Measurements from ENCODE around the gene ZNF679.
A peak's percentile ranks its signal among the peaks of the same experiment; 100 is the strongest.
"Not testable (repeated sequence)": the region's sequence is repeated elsewhere in the genome, so short reads cannot be mapped to it uniquely, and the experiment has no call there.

The ZNF679 gene

GRCh38 chr7:64228174-64228573, at the start of gene ZNF679:
TSS of gene ZNF679 (plus strand) at chr7:64228474. CDS start at chr7:64249118, 20,644 bp downstream.
- DNase-seq (ENCODE audit: low spot score) = not testable (repeated sequence)

- DNase-seq (ENCODE audit: low spot score) = no peak
Measured at GRCh38 chr7:64180989-64181388, 47.3 kb upstream of the ZNF679 start.

GRCh38 chr7:64181586-64181985, 46.7 kb upstream of the ZNF679 start:
- DNase-seq (ENCODE audit: low spot score) = no peak

GRCh38 chr7:64182036-64182790, 46.1 kb upstream of the ZNF679 start:
- no peak for DNase-seq (ENCODE audit: low spot score)

- no peak for DNase-seq (ENCODE audit: low spot score)
Measured at GRCh38 chr7:64183126-64183742, 45.0 kb upstream of the ZNF679 start.

GRCh38 chr7:64183827-64184372, 44.4 kb upstream of the ZNF679 start:
- DNase-seq (ENCODE audit: low spot score) = no peak

- DNase-seq (ENCODE audit: low spot score) = no peak
Measured at GRCh38 chr7:64184376-64184775, 43.9 kb upstream of the ZNF679 start.

GRCh38 chr7:64187408-64187807, 40.9 kb upstream of the ZNF679 start:
- no peak for DNase-seq (ENCODE audit: low spot score)

- no peak for DNase-seq (ENCODE audit: low spot score)
Measured at GRCh38 chr7:64192148-64192704, 36.0 kb upstream of the ZNF679 start.

GRCh38 chr7:64192775-64193174, 35.5 kb upstream of the ZNF679 start:
- no peak for DNase-seq (ENCODE audit: low spot score)

GRCh38 chr7:64206903-64207302, 21.4 kb upstream of the ZNF679 start, which contains the start of gene ZNF735:
TSS of gene ZNF735 (plus strand) at chr7:64207203. CDS start at chr7:64207203, 0 bp downstream.
- no peak for DNase-seq (ENCODE audit: low spot score)

GRCh38 chr7:64219710-64220298, 8.5 kb upstream of the ZNF679 start:
- DNase-seq (ENCODE audit: low spot score) = not testable (repeated sequence)

- no peak for DNase-seq (ENCODE audit: low spot score)
Measured at GRCh38 chr7:64223366-64223765, 4.9 kb upstream of the ZNF679 start.

GRCh38 chr7:64266341-64266919, 38.2 kb downstream of the ZNF679 start:
- no peak for DNase-seq (ENCODE audit: low spot score)

GRCh38 chr7:64277630-64278029, 49.4 kb downstream of the ZNF679 start:
- DNase-seq (ENCODE audit: low spot score) = no peak

GRCh38 chr7:64294701-64295420, 66.6 kb downstream of the ZNF679 start:
- DNase-seq (ENCODE audit: low spot score) = no peak

- not testable (repeated sequence) for DNase-seq (ENCODE audit: low spot score)
Measured at GRCh38 chr7:64297418-64297817, 69.1 kb downstream of the ZNF679 start.

GRCh38 chr7:64300641-64301405, 72.5 kb downstream of the ZNF679 start:
- no peak for DNase-seq (ENCODE audit: low spot score)

GRCh38 chr7:64307254-64308015, 79.2 kb downstream of the ZNF679 start:
- peak; percentile 89 for DNase-seq (ENCODE audit: low spot score)

GRCh38 chr7:64308016-64308270, 79.7 kb downstream of the ZNF679 start:
- DNase-seq (ENCODE audit: low spot score) = no peak
